ENCODE measurements around the gene ARL16. TPM values are rescaled to one million over a fixed set of nuclear protein-coding genes. Genes with fewer than 3 reads are reported as not detected.

ARL16 gene
- total and polyA plus RNA-seq, 2 of the 8 experiments (the other 6 are each of a cell fraction or from before 2014, with no cell fraction given) = 37.0 to 60.8 TPM

DNA sequence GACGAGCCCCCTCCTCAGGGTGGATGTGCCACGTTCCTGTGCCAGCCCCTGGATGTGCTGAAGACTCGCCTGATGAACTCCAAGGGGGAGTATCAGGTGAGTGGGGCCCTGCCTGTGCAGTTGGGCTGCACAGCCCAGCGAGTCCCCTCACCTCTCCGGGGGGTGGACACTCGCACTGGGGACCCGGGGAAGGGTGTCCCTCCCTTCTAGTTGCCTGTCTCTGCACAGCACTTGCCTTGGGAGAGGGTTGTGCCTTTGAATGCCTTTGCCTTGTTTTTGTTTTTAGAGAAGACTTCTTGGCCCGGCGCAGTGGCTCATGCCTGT is 34.1 kb upstream of the ARL16 start:
- peaks cover 8% of the 10 kb centered on the region; the same call in 1 of the 2 replicates for H3K79me1 ChIP-seq (ENCODE audit: low read depth, low read length)
- peaks cover 3 to 10% of the 10 kb centered on the region in 2 experiments for H4K20me1 ChIP-seq (replicated peaks in 1 of 2; ENCODE audit: control insufficient read depth in 1 of 2, insufficient read depth in 2 of 2, low read length in 2 of 2)
- no peak overlapping the region for H3K23ac ChIP-seq (ENCODE audit: insufficient read length)
- H3K9ac ChIP-seq (replicated peaks in 1 of 4; ENCODE audit: extremely low read depth in 1 of 4, low read depth in 3 of 4, low read length in 3 of 4) = no peak overlapping the region
- H2BK20ac ChIP-seq (ENCODE audit: low read length) = no peak overlapping the region
- no peak overlapping the region for H2AK5ac ChIP-seq (ENCODE audit: low read depth, low read length)
- 93% methylated on average over 9 of the region's 9 CpGs; no CpG with 5 or more reads in 1 of the 2 experiments for whole genome bisulfite sequencing, 2 experiments (ENCODE audit: extremely low coverage in 1 of 2, insufficient coverage in 1 of 2, insufficient read length in 1 of 2, insufficient replicate concordance in 2 of 2, low coverage in 1 of 2, low lambda C conversion rate in 2 of 2, missing lambda C conversion rate in 1 of 2)
- no peak overlapping the region for H3K18ac ChIP-seq (ENCODE audit: extremely low read depth, low read length)
- no peak overlapping the region for H3K56ac ChIP-seq (replicated peaks; ENCODE audit: insufficient read length, low read depth, low read length)
- no peaks in the 10 kb centered on the region for H3K27me3 ChIP-seq (replicated peaks in 1 of 4; ENCODE audit: control insufficient read depth in 3 of 4, extremely low read depth in 1 of 4, insufficient read depth in 3 of 4, low read length in 3 of 4)
- H3K79me2 ChIP-seq (ENCODE audit: control insufficient read depth in 1 of 2, insufficient read depth in 2 of 2, low read length in 2 of 2) = peaks cover 0 to 5% of the 10 kb centered on the region in 2 experiments; a peak in 1 of 4 replicates
- no peak overlapping the region for H4K5ac ChIP-seq (ENCODE audit: insufficient read length, low read depth, low read length)
- no peak overlapping the region for H4K91ac ChIP-seq (replicated peaks; ENCODE audit: insufficient read length, low read length)
- no peak overlapping the region for H3K4me3 ChIP-seq (ENCODE audit: extremely low read depth in 1 of 4, insufficient read depth in 2 of 4, low read depth in 3 of 4, low read length in 4 of 4)
- no peak overlapping the region for H2AFZ ChIP-seq (ENCODE audit: low read length)
- H2BK12ac ChIP-seq (ENCODE audit: low read depth, low read length) = no peak overlapping the region
- H3K23me2 ChIP-seq (ENCODE audit: low read depth, low read length) = peaks cover 7% of the 10 kb centered on the region; the same call in 1 of the 2 replicates
- ChIA-PET POLR2A (ENCODE audit: partially characterized antibody) (interaction anchor here (17.2 to 25.9 kb wide), 2 partner anchors 9 to 32 kb away, joined by 348 to 436 read pairs; partner anchors contain the start of genes ARL16, HGS, MRPL12 and SLC25A10), CTCF (ENCODE audit: partially characterized antibody) (interaction anchor here (2.5 kb wide), 1 partner anchor 8 kb away, joined by 13 read pairs; no protein-coding TSS in a partner anchor)
- H3K4me2 ChIP-seq (ENCODE audit: insufficient read depth in 1 of 2, low read depth in 2 of 2, low read length in 2 of 2) = no peak overlapping the region
- DNase-seq (ENCODE audit: low read depth in 1 of 2, low spot score in 2 of 2) = no peak
- no peaks in the 10 kb centered on the region for H3K9me3 ChIP-seq (ENCODE audit: insufficient read depth in 2 of 2, low read depth in 1 of 2, low read length in 1 of 2)
- no peak overlapping the region for H2BK120ac ChIP-seq (replicated peaks; ENCODE audit: low read depth, low read length)
- no peak overlapping the region for H3K4ac ChIP-seq (replicated peaks; ENCODE audit: insufficient read length, low read depth, low read length)
- H2BK5ac ChIP-seq (ENCODE audit: low read depth, low read length) = no peak overlapping the region
- H3K27ac ChIP-seq (ENCODE audit: low read depth, low read length) = no peak overlapping the region
- no peak overlapping the region for H3K14ac ChIP-seq (ENCODE audit: insufficient read length)
- H3K36me3 ChIP-seq (ENCODE audit: control insufficient read depth in 2 of 4, insufficient read depth in 4 of 4, low read length in 3 of 4) = peaks cover 0 to 9% (median 0%) of the 10 kb centered on the region in 4 experiments; a peak in 3 of 8 replicates
- no peak overlapping the region for H4K8ac ChIP-seq (ENCODE audit: extremely low read depth, insufficient read depth, low read length)
- peaks cover 0 to 19% (median 11%) of the 10 kb centered on the region in 4 experiments; a peak in 5 of 7 replicates for H3K4me1 ChIP-seq (replicated peaks in 1 of 4; ENCODE audit: control insufficient read depth in 3 of 4, insufficient read depth in 4 of 4, low read length in 3 of 4)
- no peak overlapping the region for H2BK15ac ChIP-seq (ENCODE audit: low read length)
- FAIRE-seq = no peak
- TF ChIP-seq SAP30 (IDR thresholded peaks at IDR 0.05; ENCODE audit: insufficient read depth, insufficient replicate concordance, low read length) = no peak
- TF ChIP-seq EGR1 (IDR thresholded peaks at IDR 0.05; ENCODE audit: borderline replicate concordance, low read depth, low read length) = no peak
- TF ChIP-seq TBP (IDR thresholded peaks at IDR 0.05; ENCODE audit: low read depth, low read length) = no peak
- no peak for TF ChIP-seq MAFK (IDR thresholded peaks at IDR 0.05; ENCODE audit: low read depth, low read length)
- TF ChIP-seq TCF12 (IDR thresholded peaks at IDR 0.05; ENCODE audit: low read depth, low read length) = no peak
- no peak for TF ChIP-seq HDAC2 (IDR thresholded peaks at IDR 0.05; ENCODE audit: borderline replicate concordance in 1 of 2, low read depth in 2 of 2, low read length in 2 of 2)
- no peak for TF ChIP-seq RXRA (IDR thresholded peaks at IDR 0.05; ENCODE audit: insufficient read depth, low read depth, low read length)
- no peak for TF ChIP-seq SP1 (IDR thresholded peaks at IDR 0.05; ENCODE audit: low read depth, low read length)
- TF ChIP-seq NANOG (IDR thresholded peaks at IDR 0.05; ENCODE audit: insufficient read depth, low read depth, low read length, poor library complexity, severe bottlenecking) = no peak
- TF ChIP-seq SP2 (IDR thresholded peaks at IDR 0.05; ENCODE audit: low read length) = no peak
- TF ChIP-seq ZNF274 (IDR thresholded peaks at IDR 0.05; ENCODE audit: borderline replicate concordance, extremely low read depth, low read length) = no peak
- no peak for TF ChIP-seq RBBP5 (IDR thresholded peaks at IDR 0.05; ENCODE audit: borderline replicate concordance, low read depth, low read length)
